Thyroid gland (tissue), 4 donors: ENCODE results near the gene FRYL. TPM values are rescaled to one million over a fixed set of nuclear protein-coding genes. Genes with fewer than 3 reads are reported as not detected.

Source experiments
- DNase-seq, 2 donors: peaks; one replicate each; pipeline ENCODE4 v3.0.0-alpha.2; 2019
- H3K27ac ChIP-seq, 3 donors: fragments of 200-600 bp; sonication (generic); 1 replicate in 2 of 3; 2 replicates in 1 of 3; pipeline ENCODE4 v1.5.1; 2016 to 2019; ENCODE audit warnings: mild to moderate bottlenecking in 1 of 3, moderate library complexity in 1 of 3
- H3K27me3 ChIP-seq: fragments of 200-600 bp; sonication (generic); one replicate; pipeline ENCODE4 v1.5.1; 2019
- H3K36me3 ChIP-seq, 2 donors: fragments of 200-600 bp; sonication (generic); one replicate each; pipeline ENCODE4 v1.5.1; 2016 to 2019
- H3K4me1 ChIP-seq, 2 donors: fragments of 200-600 bp; sonication (generic); one replicate each; pipeline ENCODE4 v1.5.1; 2017 to 2019
- H3K4me3 ChIP-seq, 3 donors: fragments of 200-600 bp; sonication (generic); replicated peaks in 1 of 3; 1 replicate in 2 of 3; 2 replicates in 1 of 3; pipeline ENCODE4 v1.5.1; 2016; ENCODE audit warnings: mild to moderate bottlenecking in 1 of 3
- H3K9me3 ChIP-seq: fragments of 200-600 bp; sonication (generic); one replicate; pipeline ENCODE4 v1.5.1; 2017
- POLR2A ChIP-seq, 2 donors: fragments of 450-650 bp; IDR thresholded peaks; one replicate each; pipeline ENCODE4 v1.6.1; 2017; ENCODE audit warnings: antibody characterized with exemption in 2 of 2, mild to moderate bottlenecking in 2 of 2, moderate library complexity in 1 of 2
- WGBS, 2 donors: methylation state at CpG; one replicate each; pipeline ENCODE4 v1.1.5; 2017; 5-methylcytosine and 5-hydroxymethylcytosine counted together
- intact Hi-C: fragments of 100-400 bp; cut with DNase I; formaldehyde crosslinking; loops from one replicate; pipeline ENCODE4 v1.15.1; 2023
- total RNA-seq, 4 donors: library from RNA; depleted of rRNA; stranded (reverse); fragments of >200 nt; gene quantifications; one replicate each; pipeline ENCODE4 v1.2.3, GENCODE V29; 2016
- TF ChIP-seq, protein P1 (sequence below), 6 experiments: fragments of 200-600 bp in 3 of 6; fragments of 450-650 bp in 3 of 6; sonication (generic) in 3 of 6; IDR thresholded peaks; one replicate each; pipeline ENCODE4 v1.5.1; 2016 to 2019; ENCODE audit warnings: antibody characterized with exemption in 6 of 6, mild to moderate bottlenecking in 2 of 6, inconsistent platforms in 1 of 6, moderate library complexity in 1 of 6

Gene FRYL
- total RNA-seq, 4 donors from 2014 or later, result 48.7 to 90.4 (median 67.8) TPM

DNA sequence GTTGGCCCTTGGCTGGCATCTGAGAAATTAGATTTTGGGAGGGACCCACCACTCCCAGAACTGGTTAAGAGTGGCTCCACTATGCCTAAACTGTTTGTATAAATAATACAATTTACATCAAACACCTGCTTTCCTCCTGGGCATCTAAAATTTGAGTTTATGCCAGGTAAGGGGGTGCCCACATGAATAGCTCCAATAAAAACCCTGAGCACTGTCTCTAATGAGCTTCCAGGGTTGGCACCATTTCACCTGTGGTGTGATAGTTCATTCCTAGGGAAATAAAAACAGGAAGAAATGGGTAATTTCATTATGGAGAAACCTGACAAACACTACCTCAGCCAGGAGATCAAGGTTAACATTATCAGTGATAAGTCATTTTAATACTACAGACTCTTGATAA, 119.7 kb downstream of the FRYL start:
- intact Hi-C loops, result no loop called here
- TF ChIP-seq, protein P1, sequence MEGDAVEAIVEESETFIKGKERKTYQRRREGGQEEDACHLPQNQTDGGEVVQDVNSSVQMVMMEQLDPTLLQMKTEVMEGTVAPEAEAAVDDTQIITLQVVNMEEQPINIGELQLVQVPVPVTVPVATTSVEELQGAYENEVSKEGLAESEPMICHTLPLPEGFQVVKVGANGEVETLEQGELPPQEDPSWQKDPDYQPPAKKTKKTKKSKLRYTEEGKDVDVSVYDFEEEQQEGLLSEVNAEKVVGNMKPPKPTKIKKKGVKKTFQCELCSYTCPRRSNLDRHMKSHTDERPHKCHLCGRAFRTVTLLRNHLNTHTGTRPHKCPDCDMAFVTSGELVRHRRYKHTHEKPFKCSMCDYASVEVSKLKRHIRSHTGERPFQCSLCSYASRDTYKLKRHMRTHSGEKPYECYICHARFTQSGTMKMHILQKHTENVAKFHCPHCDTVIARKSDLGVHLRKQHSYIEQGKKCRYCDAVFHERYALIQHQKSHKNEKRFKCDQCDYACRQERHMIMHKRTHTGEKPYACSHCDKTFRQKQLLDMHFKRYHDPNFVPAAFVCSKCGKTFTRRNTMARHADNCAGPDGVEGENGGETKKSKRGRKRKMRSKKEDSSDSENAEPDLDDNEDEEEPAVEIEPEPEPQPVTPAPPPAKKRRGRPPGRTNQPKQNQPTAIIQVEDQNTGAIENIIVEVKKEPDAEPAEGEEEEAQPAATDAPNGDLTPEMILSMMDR (IDR thresholded peaks at IDR 0.05), result no peak
- no peak for TF ChIP-seq POLR2A (IDR thresholded peaks at IDR 0.05)
- Histone ChIP-seq H3K4me1 (no peaks in the 10 kb centered on the region), H3K27me3 (no peaks in the 10 kb centered on the region), H3K36me3 (no peaks in the 10 kb centered on the region), H3K4me3 (no peak overlapping the region), H3K9me3 (no peaks in the 10 kb centered on the region), H3K27ac (no peak overlapping the region)
- DNase-seq, result no peak

DNA sequence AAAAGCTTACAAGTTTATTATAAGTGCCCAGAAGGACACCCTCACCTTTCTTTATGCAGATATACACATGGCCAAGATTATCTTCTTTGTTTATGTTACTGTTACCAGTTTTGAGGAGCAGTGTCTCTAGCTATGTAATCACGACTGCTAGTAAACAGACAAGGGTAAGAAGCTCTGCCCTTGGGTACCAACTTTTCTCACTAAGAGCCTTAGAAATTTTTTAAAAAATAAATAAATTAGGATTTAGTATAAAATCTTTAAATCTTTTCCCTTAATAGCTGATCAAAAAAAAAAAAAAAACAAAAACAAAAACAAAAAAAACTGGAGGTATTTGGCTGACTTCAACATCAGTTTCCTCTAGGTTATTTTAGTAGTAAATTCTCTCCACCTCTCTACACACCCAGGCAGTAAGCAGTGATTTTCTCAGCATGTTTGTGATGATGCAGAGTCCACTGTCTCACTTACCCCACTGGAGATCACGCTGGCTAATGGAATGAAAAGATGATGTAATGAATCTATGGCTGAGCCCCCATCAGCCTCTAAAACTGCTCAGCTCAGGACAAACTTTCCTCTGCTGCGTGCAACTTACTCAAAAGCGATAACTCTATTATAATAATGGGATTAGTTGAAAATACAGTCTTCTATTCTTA, 125.9 kb downstream of the FRYL start:
- intact Hi-C loops, result no loop called here
- Histone ChIP-seq H3K4me1 (peaks cover 0 to 16% of the 10 kb centered on the region in 2 donors), H3K9me3 (no peaks in the 10 kb centered on the region), H3K27ac (no peak overlapping the region), H3K4me3 (no peak overlapping the region), H3K36me3 (no peaks in the 10 kb centered on the region), H3K27me3 (no peaks in the 10 kb centered on the region)
- WGBS, 2 donors, result 76 to 80% methylated on average over 4 of the region's 4 CpGs
- DNase-seq, result no peak
- TF ChIP-seq, protein P1 (IDR thresholded peaks at IDR 0.05), result no peak
- TF ChIP-seq POLR2A (IDR thresholded peaks at IDR 0.05), result no peak

DNA sequence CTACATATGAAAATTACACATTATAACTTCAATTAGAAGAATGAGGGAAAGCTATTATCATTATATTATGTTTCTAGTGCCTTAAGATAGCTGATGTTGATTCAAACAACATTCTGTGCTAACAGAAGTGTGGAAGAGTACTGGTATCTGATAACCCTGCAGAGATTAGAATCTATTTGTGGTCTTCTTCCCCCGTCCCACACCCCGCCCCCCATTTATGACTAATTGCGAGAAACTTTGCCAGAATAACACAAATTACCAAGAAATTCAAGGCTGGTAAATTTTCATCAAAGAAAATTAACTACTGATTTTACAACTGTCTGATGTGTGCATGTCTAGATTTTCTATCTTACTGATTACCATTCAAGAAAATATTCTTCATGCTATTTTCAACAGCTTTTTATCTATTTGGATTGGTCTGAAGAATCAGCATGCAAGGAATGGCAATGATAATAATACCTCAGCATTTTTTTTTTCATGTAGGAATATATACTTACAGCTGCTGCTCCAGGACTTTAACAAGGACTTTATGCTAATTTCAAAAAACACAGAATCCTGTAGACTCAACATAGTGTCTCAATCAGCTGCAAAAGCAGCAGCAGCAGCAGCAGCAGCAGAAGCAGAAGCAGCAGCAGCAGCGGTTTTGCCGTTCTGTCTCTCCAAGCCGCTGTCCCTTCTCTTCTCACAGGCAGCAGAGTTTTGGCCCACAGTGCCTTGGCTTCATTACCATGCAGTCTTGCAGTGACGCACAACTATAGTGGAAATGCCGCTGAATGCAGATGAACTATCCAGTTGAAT, 126.7 kb downstream of the FRYL start:
- Histone ChIP-seq H3K27ac (no peak overlapping the region), H3K27me3 (no peaks in the 10 kb centered on the region), H3K9me3 (no peaks in the 10 kb centered on the region), H3K4me1 (peaks cover 0 to 16% of the 10 kb centered on the region in 2 donors), H3K4me3 (no peak overlapping the region), H3K36me3 (no peaks in the 10 kb centered on the region)
- peak in 1 of 2 donors; percentile 13 for DNase-seq
- TF ChIP-seq POLR2A (IDR thresholded peaks at IDR 0.05), result no peak
- TF ChIP-seq, protein P1 (IDR thresholded peaks at IDR 0.05), result no peak
- WGBS, 2 donors, result 52 to 61% methylated on average over 8 of the region's 8 CpGs
- intact Hi-C loops, result no loop called here

DNA sequence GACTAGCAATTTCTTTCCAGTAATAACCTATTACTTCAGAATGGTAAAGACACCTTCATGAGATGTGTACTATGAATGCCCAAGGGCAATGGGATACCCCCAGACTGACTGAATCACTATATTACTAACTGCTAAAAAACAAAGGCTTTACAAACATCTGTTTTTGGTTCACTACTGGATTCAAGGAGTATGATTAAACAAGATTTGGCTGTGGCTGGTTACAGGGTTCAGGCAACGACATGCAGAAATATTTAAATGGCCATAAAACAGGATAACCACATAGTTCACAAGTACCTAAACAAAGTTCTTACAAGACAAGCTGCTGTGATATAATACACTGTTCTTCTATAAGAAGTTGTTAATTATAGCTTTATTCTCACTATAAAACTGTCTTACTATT, 128.2 kb downstream of the FRYL start:
- Histone ChIP-seq H3K4me1 (peaks cover 0 to 16% of the 10 kb centered on the region in 2 donors), H3K27me3 (no peaks in the 10 kb centered on the region), H3K4me3 (no peak overlapping the region), H3K36me3 (no peaks in the 10 kb centered on the region), H3K9me3 (no peaks in the 10 kb centered on the region), H3K27ac (no peak overlapping the region)
- 83 to 88% methylated on average over 1 of the region's 1 CpG for WGBS, 2 donors
- no peak for TF ChIP-seq POLR2A (IDR thresholded peaks at IDR 0.05)
- TF ChIP-seq, protein P1 (IDR thresholded peaks at IDR 0.05), result no peak
- DNase-seq, result no peak
- intact Hi-C loops, result no loop called here

DNA sequence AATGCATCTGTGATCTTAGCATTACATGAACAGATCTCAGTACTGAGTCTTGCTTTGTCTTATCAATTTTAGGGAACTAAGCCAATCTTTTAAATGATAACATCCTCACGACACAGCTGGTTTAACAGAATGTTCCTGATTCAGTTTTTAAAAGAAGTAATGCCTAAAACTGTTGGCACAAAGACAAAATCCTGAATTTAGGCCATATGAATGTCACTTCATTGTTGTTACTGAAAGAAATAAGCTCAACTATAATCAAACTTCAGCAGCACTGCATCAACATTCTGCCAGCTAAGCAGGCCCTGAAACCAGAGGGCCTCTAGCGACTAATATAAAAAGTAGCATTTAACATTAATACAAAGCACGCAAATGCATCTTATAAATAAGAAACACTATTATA, 130.6 kb downstream of the FRYL start:
- 84 to 85% methylated on average over 3 of the region's 3 CpGs for WGBS, 2 donors

More for the DNA sequence above, 130.6 kb downstream of the FRYL start:
- no peaks in the 10 kb centered on the region for H3K36me3 ChIP-seq
- H3K4me1 ChIP-seq, result peaks cover 0 to 15% of the 10 kb centered on the region in 2 donors
- H3K4me3 ChIP-seq, result no peak overlapping the region
- no peak for TF ChIP-seq POLR2A (IDR thresholded peaks at IDR 0.05)
- TF ChIP-seq, protein P1 (IDR thresholded peaks at IDR 0.05), result no peak
- H3K9me3 ChIP-seq, result no peaks in the 10 kb centered on the region
- no peak for DNase-seq
- intact Hi-C loops, result no loop called here
- H3K27ac ChIP-seq, result no peak overlapping the region
- H3K27me3 ChIP-seq, result no peaks in the 10 kb centered on the region
